ENCODE results near the gene CAD.
"Not testable (repeated sequence)": the region's sequence is repeated elsewhere in the genome, so short reads cannot be mapped to it uniquely, and the experiment has no call there.

CAD gene

GRCh38 chr2:27270131-27270530 lies 53.0 kb downstream of the CAD start:
- TF ChIP-seq MYC (IDR thresholded peaks at IDR 0.05; ENCODE audit: low read depth, low read length) (no peak), CTCF (IDR thresholded peaks at IDR 0.05; ENCODE audit: low read depth, low read length) (no peak), MAX (IDR thresholded peaks at IDR 0.05; ENCODE audit: low read depth, low read length) (no peak), POLR2A (IDR thresholded peaks at IDR 0.05; ENCODE audit: extremely low read depth, insufficient read length) (no peak)
- no peak for DNase-seq (ENCODE audit: low read depth)
- H3K4me3 ChIP-seq (ENCODE audit: low read depth, low read length): no peak overlapping the region

GRCh38 chr2:27270670-27271069 lies 53.5 kb downstream of the CAD start:
- DNase-seq (ENCODE audit: low read depth): peak; percentile 20
- TF ChIP-seq POLR2A (IDR thresholded peaks at IDR 0.05; ENCODE audit: extremely low read depth, insufficient read length) (no peak), MAX (IDR thresholded peaks at IDR 0.05; ENCODE audit: low read depth, low read length) (0 out of 2 replicates have a peak, but pooled peaks have one; percentile 15)
- no peak overlapping the region for H3K4me3 ChIP-seq (ENCODE audit: low read depth, low read length)

GRCh38 chr2:27271631-27272340 lies 54.6 kb downstream of the CAD start:
- no peak overlapping the region for H3K4me3 ChIP-seq (ENCODE audit: low read depth, low read length)
- no peak for DNase-seq (ENCODE audit: low read depth)
- TF ChIP-seq POLR2A (IDR thresholded peaks at IDR 0.05; ENCODE audit: extremely low read depth, insufficient read length) (no peak), CTCF (IDR thresholded peaks at IDR 0.05; ENCODE audit: low read depth, low read length) (no peak), MAX (IDR thresholded peaks at IDR 0.05; ENCODE audit: low read depth, low read length) (no peak), MYC (IDR thresholded peaks at IDR 0.05; ENCODE audit: low read depth, low read length) (no peak)

- DNase-seq (ENCODE audit: low read depth): peak; percentile 28
These were observed 55.7 kb downstream of the CAD start for GRCh38 chr2:27272537-27273522.

GRCh38 chr2:27275211-27276150 lies 58.3 kb downstream of the CAD start, which contains the start of gene DNAJC5G:
TSS of gene DNAJC5G (plus strand) at chr2:27275433. CDS start at chr2:27276729, 1,296 bp downstream.
- TF ChIP-seq CTCF (IDR thresholded peaks at IDR 0.05; ENCODE audit: low read depth, low read length) (no peak), MAX (IDR thresholded peaks at IDR 0.05; ENCODE audit: low read depth, low read length) (no peak), POLR2A (IDR thresholded peaks at IDR 0.05; ENCODE audit: extremely low read depth, insufficient read length) (no peak), MYC (IDR thresholded peaks at IDR 0.05; ENCODE audit: low read depth, low read length) (no peak)
- DNase-seq (ENCODE audit: low read depth): no peak
- no peak within 1 kb of the TSS for H3K4me3 ChIP-seq (ENCODE audit: low read depth, low read length)

More at GRCh38 chr2:27272537-27273522, 55.7 kb downstream of the CAD start:
- not testable (repeated sequence) for H3K4me3 ChIP-seq (ENCODE audit: low read depth, low read length)

- no peak for DNase-seq (ENCODE audit: low read depth)
- H3K4me3 ChIP-seq (ENCODE audit: low read depth, low read length): no peak overlapping the region
- TF ChIP-seq CTCF (IDR thresholded peaks at IDR 0.05; ENCODE audit: low read depth, low read length) (no peak), MAX (IDR thresholded peaks at IDR 0.05; ENCODE audit: low read depth, low read length) (no peak), MYC (IDR thresholded peaks at IDR 0.05; ENCODE audit: low read depth, low read length) (no peak), POLR2A (IDR thresholded peaks at IDR 0.05; ENCODE audit: extremely low read depth, insufficient read length) (no peak)
These were observed 60.8 kb downstream of the CAD start for GRCh38 chr2:27278010-27278409.

Data from NB4 (cell line).